MM.1S (cell line): ENCODE results near the gene CIB4.

ENCODE experiments used
- DNase-seq: peaks from one replicate; pipeline ENCODE4 v3.0.0-alpha.2; 2015
- H2AFZ ChIP-seq: fragments of 300-600 bp; sonication (generic); 2 replicates; pipeline ENCODE4 v1.6.0; 2016; ENCODE audit warnings: antibody characterized with exemption, low read length
- H3F3A ChIP-seq: fragments of 300-600 bp; sonication (generic); 2 replicates; pipeline ENCODE4 v1.6.1; 2016; ENCODE audit warnings: mild to moderate bottlenecking, antibody characterized with exemption, low read length, moderate library complexity, mixed read lengths; ENCODE audit not compliant: insufficient read depth
- H3K27ac ChIP-seq: fragments of 300-600 bp; sonication (generic); 2 replicates; pipeline ENCODE4 v1.5.1; 2016; ENCODE audit warnings: mild to moderate bottlenecking, low read length
- H3K27me3 ChIP-seq: fragments of 300-600 bp; sonication (generic); replicated peaks from 2 replicates; pipeline ENCODE4 v1.6.0; 2016; ENCODE audit warnings: low read length; ENCODE audit not compliant: insufficient read depth
- H3K36me3 ChIP-seq: fragments of 300-600 bp; sonication (generic); replicated peaks from 2 replicates; pipeline ENCODE4 v1.6.1; 2016; ENCODE audit warnings: mild to moderate bottlenecking, low read length, mixed read lengths; ENCODE audit not compliant: insufficient read depth
- H3K4me1 ChIP-seq: fragments of 300-600 bp; sonication (generic); 2 replicates; pipeline ENCODE4 v1.6.1; 2016; ENCODE audit warnings: low read length, mixed read lengths
- H3K4me2 ChIP-seq: fragments of 300-600 bp; sonication (generic); 2 replicates; pipeline ENCODE4 v1.6.0; 2016; ENCODE audit warnings: low read depth, low read length
- H3K4me3 ChIP-seq: fragments of 300-600 bp; sonication (generic); 2 replicates; pipeline ENCODE4 v1.5.1; 2016; ENCODE audit warnings: low read length, mixed read lengths
- H3K79me2 ChIP-seq: fragments of 300-600 bp; sonication (generic); 2 replicates; pipeline ENCODE4 v1.6.1; 2016; ENCODE audit warnings: mixed run types, low read length, mixed read lengths
- H3K9ac ChIP-seq: fragments of 300-600 bp; sonication (generic); 2 replicates; pipeline ENCODE4 v1.6.1; 2016; ENCODE audit warnings: low read length, mixed read lengths
- H3K9me2 ChIP-seq: fragments of 300-600 bp; sonication (generic); replicated peaks from 2 replicates; pipeline ENCODE4 v1.6.1; 2016; ENCODE audit warnings: mild to moderate bottlenecking, low read length, mixed read lengths; ENCODE audit not compliant: insufficient read depth
- H3K9me3 ChIP-seq: fragments of 300-600 bp; sonication (generic); replicated peaks from 2 replicates; pipeline ENCODE4 v1.6.1; 2016; ENCODE audit warnings: mild to moderate bottlenecking, low read length, mixed read lengths; ENCODE audit not compliant: insufficient read depth
- H4K20me1 ChIP-seq: fragments of 300-600 bp; sonication (generic); 2 replicates; pipeline ENCODE4 v1.6.1; 2016; ENCODE audit warnings: mild to moderate bottlenecking, low read length, moderate library complexity, mixed read lengths; ENCODE audit not compliant: insufficient read depth
- EZH2 ChIP-seq: fragments of 300-600 bp; sonication (generic); optimal IDR thresholded peaks from 2 replicates; pipeline ENCODE3; 2017; ENCODE audit warnings: low read depth, mild to moderate bottlenecking, antibody characterized with exemption, low read length, mixed read lengths
- EZH2phosphoT487 ChIP-seq: fragments of 300-600 bp; sonication (generic); IDR thresholded peaks from 2 replicates; pipeline ENCODE4 v1.6.1; 2018; ENCODE audit warnings: antibody characterized with exemption, low read length
- TF ChIP-seq, protein P1 (sequence below): fragments of 300-600 bp; sonication (generic); IDR thresholded peaks from 2 replicates; pipeline ENCODE4 v1.5.1; 2016; ENCODE audit warnings: antibody characterized with exemption, low read length, mixed read lengths

Gene CIB4

DNA sequence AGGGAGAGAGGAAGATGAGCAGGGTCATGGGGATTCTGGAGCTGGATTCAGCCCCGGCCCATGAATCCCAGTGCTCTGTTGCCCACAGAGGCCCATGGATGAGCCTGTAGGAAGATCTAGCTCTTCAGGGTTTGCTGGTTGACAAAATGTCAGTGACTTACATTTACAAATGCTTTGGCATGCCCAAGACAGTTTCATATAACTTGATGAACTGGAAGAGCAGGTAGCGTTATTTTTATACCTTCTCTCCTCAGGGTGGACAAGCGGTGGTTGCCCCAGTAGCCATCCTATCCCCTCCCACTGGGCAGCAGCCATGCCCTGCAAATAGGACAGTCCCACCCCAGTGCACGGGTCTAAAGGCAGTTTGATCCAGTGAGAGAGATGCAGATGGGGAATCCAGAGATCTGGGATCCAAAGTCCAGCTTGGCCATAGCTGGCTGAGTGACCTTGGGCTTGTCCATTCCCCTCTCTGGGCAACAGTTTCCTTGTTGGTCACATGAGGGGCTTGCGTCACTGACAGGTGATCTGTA lies 29.8 kb upstream of the CIB4 start:
- no peak overlapping the region for H2AFZ ChIP-seq
- no peaks in the 10 kb centered on the region for H3F3A ChIP-seq
- no peaks in the 10 kb centered on the region for H3K79me2 ChIP-seq
- H3K27ac ChIP-seq = no peak overlapping the region
- no peak overlapping the region for H3K9ac ChIP-seq
- no peaks in the 10 kb centered on the region for H3K9me2 ChIP-seq
- no peak overlapping the region for H3K4me2 ChIP-seq
- DNase-seq = no peak
- H3K4me1 ChIP-seq = no peaks in the 10 kb centered on the region
- H3K36me3 ChIP-seq = no peaks in the 10 kb centered on the region
- TF ChIP-seq, protein P1, sequence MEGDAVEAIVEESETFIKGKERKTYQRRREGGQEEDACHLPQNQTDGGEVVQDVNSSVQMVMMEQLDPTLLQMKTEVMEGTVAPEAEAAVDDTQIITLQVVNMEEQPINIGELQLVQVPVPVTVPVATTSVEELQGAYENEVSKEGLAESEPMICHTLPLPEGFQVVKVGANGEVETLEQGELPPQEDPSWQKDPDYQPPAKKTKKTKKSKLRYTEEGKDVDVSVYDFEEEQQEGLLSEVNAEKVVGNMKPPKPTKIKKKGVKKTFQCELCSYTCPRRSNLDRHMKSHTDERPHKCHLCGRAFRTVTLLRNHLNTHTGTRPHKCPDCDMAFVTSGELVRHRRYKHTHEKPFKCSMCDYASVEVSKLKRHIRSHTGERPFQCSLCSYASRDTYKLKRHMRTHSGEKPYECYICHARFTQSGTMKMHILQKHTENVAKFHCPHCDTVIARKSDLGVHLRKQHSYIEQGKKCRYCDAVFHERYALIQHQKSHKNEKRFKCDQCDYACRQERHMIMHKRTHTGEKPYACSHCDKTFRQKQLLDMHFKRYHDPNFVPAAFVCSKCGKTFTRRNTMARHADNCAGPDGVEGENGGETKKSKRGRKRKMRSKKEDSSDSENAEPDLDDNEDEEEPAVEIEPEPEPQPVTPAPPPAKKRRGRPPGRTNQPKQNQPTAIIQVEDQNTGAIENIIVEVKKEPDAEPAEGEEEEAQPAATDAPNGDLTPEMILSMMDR = no peak
- TF ChIP-seq EZH2phosphoT487 = no peak
- no peak for TF ChIP-seq EZH2
- H3K9me3 ChIP-seq = no peaks in the 10 kb centered on the region
- H3K4me3 ChIP-seq = no peak overlapping the region
- no peaks in the 10 kb centered on the region for H4K20me1 ChIP-seq
- H3K27me3 ChIP-seq = peaks cover 84% of the 10 kb centered on the region

DNA sequence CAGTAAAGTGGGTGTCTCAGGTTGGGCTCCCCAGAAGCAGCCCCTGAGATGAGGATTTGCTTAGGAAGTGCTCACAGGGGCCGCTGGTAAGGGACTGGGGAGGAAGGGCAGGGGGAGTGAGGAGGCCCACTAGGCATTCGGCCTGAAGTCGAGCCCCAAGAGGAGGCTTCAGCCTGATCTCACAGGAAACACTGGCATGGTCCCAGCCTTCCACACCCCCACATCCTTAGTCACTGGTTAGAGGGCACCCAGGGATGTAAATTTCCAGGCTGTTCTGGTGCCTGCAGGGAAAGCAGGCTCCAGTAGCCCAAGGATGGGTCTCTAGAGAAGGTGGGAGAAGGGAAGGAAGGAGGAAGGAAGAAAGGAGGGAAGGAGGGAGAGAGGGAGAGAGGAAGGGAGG lies 29.0 kb upstream of the CIB4 start:
- Histone ChIP-seq H3K4me1 (no peaks in the 10 kb centered on the region), H3K9me3 (no peaks in the 10 kb centered on the region), H3K4me2 (no peak overlapping the region), H3F3A (no peaks in the 10 kb centered on the region), H3K9ac (no peak overlapping the region), H3K79me2 (no peaks in the 10 kb centered on the region), H3K36me3 (no peaks in the 10 kb centered on the region), H3K27ac (no peak overlapping the region), H3K27me3 (peaks cover 86% of the 10 kb centered on the region), H2AFZ (no peak overlapping the region), H3K9me2 (no peaks in the 10 kb centered on the region), H3K4me3 (no peak overlapping the region), H4K20me1 (no peaks in the 10 kb centered on the region)
- no peak for DNase-seq
- TF ChIP-seq, protein P1 = no peak
- TF ChIP-seq EZH2phosphoT487 = no peak
- no peak for TF ChIP-seq EZH2

DNA sequence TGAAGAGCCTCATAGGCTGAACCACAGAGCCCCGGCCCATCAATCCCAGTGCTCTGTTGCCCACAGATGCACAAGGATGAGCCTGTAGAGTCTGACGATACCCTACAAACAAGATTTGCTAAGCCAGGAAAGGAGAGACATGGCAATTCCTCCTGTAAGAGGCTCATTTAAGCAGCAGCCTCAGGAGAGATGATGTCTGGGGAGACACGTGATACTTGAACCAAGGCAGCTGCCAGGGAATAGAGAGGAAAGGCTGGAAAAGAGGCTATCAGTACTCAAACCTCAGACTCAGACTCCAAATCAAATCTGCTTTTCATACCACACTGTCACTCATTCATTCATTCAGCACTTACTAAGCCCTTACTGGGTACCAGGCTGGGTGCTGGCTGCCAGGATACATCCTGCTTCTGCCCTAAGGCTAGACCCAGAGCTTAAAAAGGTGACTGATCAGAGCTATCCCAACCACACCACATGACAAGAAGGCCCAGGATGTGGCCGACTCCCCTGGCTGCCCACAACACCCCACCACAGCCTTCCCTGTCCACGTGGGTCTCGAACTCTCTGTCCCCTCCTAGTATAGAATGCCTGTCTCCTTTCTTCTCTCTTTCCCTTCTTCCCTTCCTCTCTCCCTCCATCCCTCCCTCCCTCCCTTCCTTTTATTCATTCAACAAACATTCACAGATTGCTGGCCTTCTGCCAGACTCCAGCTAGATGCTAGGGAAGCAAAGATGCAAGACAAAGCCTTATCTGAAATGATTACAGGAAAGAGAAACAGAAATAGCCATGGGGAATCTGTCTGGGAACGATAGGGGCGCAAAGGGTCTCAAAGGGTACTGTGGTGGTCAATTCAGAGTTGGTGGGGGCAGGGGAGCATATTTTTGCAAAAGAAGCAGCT lies 27.9 kb upstream of the CIB4 start:
- Histone ChIP-seq H3K4me1 (no peaks in the 10 kb centered on the region), H3F3A (no peaks in the 10 kb centered on the region), H3K9me3 (no peaks in the 10 kb centered on the region), H3K27ac (no peak overlapping the region), H2AFZ (no peak overlapping the region), H3K9me2 (no peaks in the 10 kb centered on the region), H3K79me2 (no peaks in the 10 kb centered on the region), H4K20me1 (no peaks in the 10 kb centered on the region), H3K4me2 (no peak overlapping the region), H3K27me3 (peaks cover 81% of the 10 kb centered on the region), H3K4me3 (no peak overlapping the region), H3K36me3 (no peaks in the 10 kb centered on the region), H3K9ac (no peak overlapping the region)
- TF ChIP-seq EZH2phosphoT487 (no peak), EZH2 (no peak)
- TF ChIP-seq, protein P1 = no peak
- no peak for DNase-seq
